HG02588 (cell line): Measurements from ENCODE around the gene TNFRSF12A.

Experiments used
- ATAC-seq: cut with Tn5 transposase; IDR thresholded peaks from one replicate; pipeline ENCODE4 v1.9.1; 2021; ENCODE audit warnings: mild to moderate bottlenecking, moderate library complexity; ENCODE audit not compliant: unreplicated experiment

The TNFRSF12A gene

GRCh38 chr16:3025032-3026002 is 5.1 kb downstream of the TNFRSF12A start:
- ATAC-seq: no peak

- ATAC-seq: no peak
These were observed 5.8 kb downstream of the TNFRSF12A start for GRCh38 chr16:3026003-3026378.

- ATAC-seq: no peak
These were observed 6.7 kb downstream of the TNFRSF12A start for GRCh38 chr16:3026609-3027488.

GRCh38 chr16:3027489-3027795 is 7.3 kb downstream of the TNFRSF12A start:
- ATAC-seq: no peak

- ATAC-seq: peak; percentile 28
These were observed 8.0 kb downstream of the TNFRSF12A start for GRCh38 chr16:3027983-3028715.

- ATAC-seq: no peak
These were observed 8.7 kb downstream of the TNFRSF12A start for GRCh38 chr16:3028716-3029319.

- ATAC-seq: no peak
These were observed 9.5 kb downstream of the TNFRSF12A start for GRCh38 chr16:3029491-3030221.

- ATAC-seq: no peak
These were observed 10.3 kb downstream of the TNFRSF12A start for GRCh38 chr16:3030222-3031212.

- ATAC-seq: no peak
These were observed 12.5 kb downstream of the TNFRSF12A start for GRCh38 chr16:3032624-3033023.

GRCh38 chr16:3035289-3035971 is 15.3 kb downstream of the TNFRSF12A start:
- no peak for ATAC-seq

- ATAC-seq: no peak
These were observed 16.0 kb downstream of the TNFRSF12A start for GRCh38 chr16:3035972-3036725.

- no peak for ATAC-seq
These were observed 16.7 kb downstream of the TNFRSF12A start, which contains the start of gene BICDL2 for GRCh38 chr16:3036726-3037315. TSS of gene BICDL2 (minus strand) at chr16:3036944. CDS start at chr16:3035496, 1,448 bp downstream.

- ATAC-seq: no peak
These were observed 18.1 kb downstream of the TNFRSF12A start for GRCh38 chr16:3038256-3038655.

- no peak for ATAC-seq
These were observed 18.7 kb downstream of the TNFRSF12A start for GRCh38 chr16:3038896-3039295.

- no peak for ATAC-seq
These were observed 22.2 kb downstream of the TNFRSF12A start for GRCh38 chr16:3042376-3042775.

GRCh38 chr16:3044708-3045107 is 24.5 kb downstream of the TNFRSF12A start:
- ATAC-seq: no peak
